ENCODE data around the gene STK11. TPM values are rescaled to one million over a fixed set of nuclear protein-coding genes. Genes with fewer than 3 reads are reported as not detected.

The STK11 gene
- total and polyA plus RNA-seq, 2 of the 4 experiments (the other 2 are of a cell fraction): 39.3 to 42.8 TPM

- Histone ChIP-seq H3K56ac (ENCODE audit: extremely low read depth, insufficient read depth, low read length) (no peak overlapping the region), H2AFZ (replicated peaks; ENCODE audit: low read length, poor library complexity) (no peak overlapping the region), H2BK5ac (ENCODE audit: low read depth, low read length, poor library complexity, severe bottlenecking) (no peak overlapping the region), H3K79me1 (ENCODE audit: low read depth in 1 of 2, low read length in 2 of 2) (peaks cover 6 to 59% of the 10 kb centered on the region in 2 experiments), H4K8ac (ENCODE audit: low read depth in 2 of 2, low read length in 2 of 2) (no peak overlapping the region), H3K9me3 (ENCODE audit: control insufficient read depth, insufficient read depth, low read length) (no peaks in the 10 kb centered on the region), H3K4me2 (ENCODE audit: low read depth, low read length) (no peak overlapping the region), H3K27ac (ENCODE audit: insufficient read depth, low read length) (no peak overlapping the region), H3K27me3 (ENCODE audit: control insufficient read depth, insufficient read depth, low read length) (no peaks in the 10 kb centered on the region), H3K4ac (ENCODE audit: low read depth, low read length) (no peak overlapping the region), H4K91ac (ENCODE audit: insufficient read depth, low read depth, low read length) (no peak overlapping the region), H3K14ac (replicated peaks; ENCODE audit: low read depth, low read length) (no peak overlapping the region), H2AK5ac (ENCODE audit: low read depth, low read length) (no peak overlapping the region), H3K36me3 (ENCODE audit: control insufficient read depth, insufficient read depth, low read length) (peaks cover 18% of the 10 kb centered on the region), H3K4me1 (ENCODE audit: control insufficient read depth, insufficient read depth, low read length) (peaks cover 22% of the 10 kb centered on the region), H4K20me1 (ENCODE audit: insufficient read depth, low read length) (peaks cover 67% of the 10 kb centered on the region), H3K18ac (ENCODE audit: low read depth, low read length) (no peak overlapping the region), H3K9ac (ENCODE audit: low read depth, low read length) (no peak overlapping the region), H3K23ac (ENCODE audit: low read depth, low read length) (no peak overlapping the region), H4K5ac (ENCODE audit: low read depth, low read length) (no peak overlapping the region), H2AK9ac (replicated peaks; ENCODE audit: low read depth, low read length, poor library complexity) (no peak overlapping the region), H2BK120ac (ENCODE audit: low read depth, low read length) (no peak overlapping the region), H2BK20ac (ENCODE audit: low read depth, low read length) (no peak overlapping the region), H3K9me1 (ENCODE audit: insufficient read depth, low read length) (peaks cover 4% of the 10 kb centered on the region; the same call in 1 of the 2 replicates), H2BK15ac (ENCODE audit: low read depth, low read length) (no peak overlapping the region), H3K4me3 (ENCODE audit: insufficient read depth, low read depth, low read length) (no peak overlapping the region)
- WGBS, 2 experiments (ENCODE audit: extremely low coverage in 2 of 2, insufficient read length in 1 of 2): 91% methylated on average over 15 of the region's 32 CpGs; no CpG with 5 or more reads in 1 of the 2 experiments
- intact Hi-C loops (cut with micrococcal nuclease): no loop called here
- ATAC-seq (ENCODE audit: low read depth) (no peak), DNase-seq (no peak)
- BruUV-seq (replicated peaks): no TSS peak
- in situ Hi-C loops (cut with MboI; ENCODE audit: low sequenced_read_pairs): no loop called here
- no peak for TF ChIP-seq MXI1 (IDR thresholded peaks at IDR 0.05; ENCODE audit: borderline replicate concordance, low read depth, low read length)
- CTCF ChIA-PET: no interaction called here
- POLR2A ChIA-PET (ENCODE audit: unreplicated experiment): no interaction called here
- dilution Hi-C loops (cut with HindIII; ENCODE audit: low sequenced_read_pairs, unreplicated experiment): no loop called here
These were observed 46.6 kb upstream of the STK11 start for GRCh38 chr19:1158885-1159448.

Measured in IMR-90 (cell line).